GM21576 (cell line): ENCODE results near the gene USP53.
"Not testable (repeated sequence)": the region's sequence is repeated elsewhere in the genome, so short reads cannot be mapped to it uniquely, and the experiment has no call there.

Experiments used
- ATAC-seq: cut with Tn5 transposase; IDR thresholded peaks from one replicate; pipeline ENCODE4 v1.9.1; 2021; ENCODE audit warnings: mild to moderate bottlenecking, moderate library complexity; ENCODE audit not compliant: unreplicated experiment

USP53 gene

DNA sequence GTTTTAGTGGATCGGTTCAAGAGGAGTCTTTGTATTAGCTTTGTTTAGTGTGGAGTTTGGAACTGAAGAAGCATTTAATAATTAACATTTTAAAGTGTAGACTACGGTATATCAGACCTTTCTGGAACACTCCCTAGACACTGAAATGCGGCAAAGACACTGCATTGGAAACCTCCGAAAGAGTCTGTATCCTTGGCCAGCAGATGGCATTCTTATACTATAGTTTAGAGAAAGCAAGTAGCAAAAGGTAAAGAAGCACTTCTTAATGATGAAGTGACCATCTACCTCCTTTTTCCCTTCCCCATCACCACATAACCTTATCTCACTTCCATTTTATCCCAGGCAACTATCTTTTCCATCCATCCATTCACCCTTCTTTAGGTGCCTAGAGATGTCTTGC is 101.8 kb downstream of the USP53 start:
- ATAC-seq: peak; percentile 72

DNA sequence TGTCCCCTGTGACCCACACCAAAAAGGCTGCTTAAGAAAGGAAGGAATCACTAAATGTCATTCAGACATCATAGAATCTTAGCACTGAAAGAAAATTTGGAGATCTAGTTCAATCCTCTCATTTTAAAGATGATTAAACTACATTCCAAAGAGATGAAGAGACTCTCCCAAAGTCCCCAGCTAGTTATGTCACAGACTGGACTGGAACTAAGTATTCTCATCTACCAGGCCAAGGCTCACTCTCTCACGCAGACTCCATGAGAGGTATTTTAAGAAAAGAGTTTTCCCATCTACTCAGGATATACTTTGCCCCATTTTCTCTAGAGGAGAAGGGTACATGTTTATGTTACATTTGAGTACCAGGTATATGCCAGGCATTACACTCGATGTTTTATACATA is 102.5 kb downstream of the USP53 start:
- no peak for ATAC-seq

- no peak for ATAC-seq
These were observed 105.5 kb downstream of the USP53 start for GRCh38 chr4:119317990-119318389.

- ATAC-seq: no peak
These were observed 109.6 kb downstream of the USP53 start, which contains the start of gene FABP2 for GRCh38 chr4:119321921-119322687. TSS of gene FABP2 (minus strand) at chr4:119322138. CDS start at chr4:119322102, 36 bp downstream.

DNA sequence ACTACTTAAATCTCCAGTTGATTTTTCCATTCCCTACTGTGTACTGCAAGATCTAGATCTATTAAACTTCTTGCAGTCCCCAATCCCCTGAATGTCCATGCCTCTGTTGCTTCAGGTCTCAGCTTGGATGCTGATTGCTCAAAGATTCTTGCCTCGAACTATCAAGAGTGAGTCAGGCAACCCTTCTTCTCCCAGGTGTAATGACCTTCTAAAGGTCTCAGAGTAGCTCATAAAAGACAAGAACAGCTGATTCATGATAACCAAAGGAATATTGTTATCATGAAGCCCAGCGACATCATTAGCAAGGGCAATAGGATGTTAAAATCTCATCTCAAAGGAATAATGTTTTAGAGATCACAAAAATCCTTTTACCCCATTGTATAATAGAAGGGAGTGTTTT is 116.2 kb downstream of the USP53 start:
- ATAC-seq: no peak

GRCh38 chr4:119329835-119330620 is 117.5 kb downstream of the USP53 start:
- no peak for ATAC-seq

DNA sequence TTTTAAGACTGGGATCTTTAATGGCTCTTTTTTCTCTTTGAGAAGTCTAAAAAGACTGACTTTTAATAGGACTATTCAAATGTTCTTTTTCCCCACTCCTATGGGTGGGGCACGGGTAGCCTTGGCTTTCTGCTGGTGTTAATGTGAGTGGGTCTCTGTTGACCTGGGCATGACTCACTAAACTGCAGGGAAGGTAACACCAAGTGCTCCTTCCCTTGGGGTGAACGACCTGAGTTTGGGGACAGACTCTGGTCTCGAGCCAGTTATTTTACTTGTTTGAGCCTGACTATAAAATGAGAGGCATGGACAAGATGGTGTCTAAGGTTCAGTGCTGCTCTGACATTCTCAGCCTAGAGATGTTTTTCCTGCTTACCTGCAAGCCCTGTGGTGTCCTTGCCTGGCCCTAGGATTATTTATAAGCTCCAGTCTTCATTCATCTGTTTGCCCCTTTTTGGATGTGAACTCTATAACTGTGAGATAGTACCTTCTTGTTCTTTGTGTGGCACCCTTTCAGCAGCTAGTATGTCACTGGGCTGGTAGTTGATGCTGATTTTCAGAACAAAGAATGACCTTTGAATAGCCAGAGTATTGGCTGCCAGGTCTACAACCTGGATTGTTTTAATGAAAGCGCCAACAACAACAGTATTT is 123.9 kb downstream of the USP53 start:
- not testable (repeated sequence) for ATAC-seq

DNA sequence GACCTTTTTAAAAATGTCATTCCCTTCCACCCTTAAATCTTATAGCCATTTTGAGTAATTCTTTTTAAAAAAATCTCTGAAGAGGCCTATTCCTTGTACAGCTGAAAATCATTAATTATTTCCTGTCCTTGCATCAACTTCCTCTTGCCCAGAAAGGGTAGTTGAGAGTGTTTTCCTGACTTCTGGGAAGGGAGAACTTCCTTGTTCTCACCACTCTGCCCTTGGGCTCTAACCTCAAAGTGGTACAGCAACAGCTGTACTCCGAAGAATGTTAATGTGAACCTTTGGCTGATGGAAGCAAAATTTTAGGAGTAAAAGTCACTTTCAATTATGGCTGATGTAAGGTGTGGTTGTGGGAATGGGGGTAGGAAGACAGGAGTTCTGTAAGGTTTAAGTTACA is 124.5 kb downstream of the USP53 start:
- ATAC-seq: no peak

GRCh38 chr4:119339895-119340294 is 127.4 kb downstream of the USP53 start:
- not testable (repeated sequence) for ATAC-seq

- not testable (repeated sequence) for ATAC-seq
These were observed 130.8 kb downstream of the USP53 start for GRCh38 chr4:119343293-119343692.
